Femur (tissue), 1 donor: ENCODE data around the gene PCDHGA3.
A peak's percentile ranks its signal among the peaks of the same experiment; 100 is the strongest.
"Not testable (repeated sequence)": the region's sequence is repeated elsewhere in the genome, so short reads cannot be mapped to it uniquely, and the experiment has no call there.

Source experiments
- DNase-seq: peaks from one replicate; pipeline ENCODE4 v3.0.0-alpha.2; 2017

Gene PCDHGA3

GRCh38 chr5:141343242-141343952, at the start of gene PCDHGA3:
TSS of gene PCDHGA3 (plus strand) at chr5:141343829. CDS start at chr5:141344034, 205 bp downstream.
- no peak for DNase-seq

- DNase-seq = no peak
These were observed 45.3 kb upstream of the PCDHGA3 start for GRCh38 chr5:141298376-141298775.

- no peak for DNase-seq
These were observed 39.9 kb upstream of the PCDHGA3 start, which contains the start of gene SLC25A2 for GRCh38 chr5:141303756-141304155. TSS of gene SLC25A2 (minus strand) at chr5:141304049. CDS start at chr5:141303865, 184 bp downstream.

- DNase-seq = no peak
These were observed 37.0 kb upstream of the PCDHGA3 start for GRCh38 chr5:141306630-141307029.

- DNase-seq = no peak
These were observed 29.9 kb upstream of the PCDHGA3 start for GRCh38 chr5:141313711-141314110.

- DNase-seq = not testable (repeated sequence)
These were observed 26.7 kb upstream of the PCDHGA3 start for GRCh38 chr5:141316963-141317362.

GRCh38 chr5:141319202-141319601, 24.4 kb upstream of the PCDHGA3 start:
- no peak for DNase-seq

- no peak for DNase-seq
These were observed 23.9 kb upstream of the PCDHGA3 start for GRCh38 chr5:141319699-141320098.

GRCh38 chr5:141320225-141321169, 23.1 kb upstream of the PCDHGA3 start, which contains the start of gene TAF7:
TSS of gene TAF7 (minus strand) at chr5:141320784. CDS start at chr5:141320044, 740 bp downstream.
- DNase-seq = peak; percentile 95

- no peak for DNase-seq
These were observed 21.4 kb upstream of the PCDHGA3 start for GRCh38 chr5:141322261-141322660.

- DNase-seq = peak; percentile 44
These were observed 17.4 kb upstream of the PCDHGA3 start for GRCh38 chr5:141326088-141326854.

GRCh38 chr5:141328231-141328630, 15.4 kb upstream of the PCDHGA3 start:
- no peak for DNase-seq

GRCh38 chr5:141330299-141331080, 13.1 kb upstream of the PCDHGA3 start, which contains the start of gene PCDHGA1:
TSS of gene PCDHGA1 (plus strand) at chr5:141330514.
- DNase-seq = no peak

- DNase-seq = not testable (repeated sequence)
These were observed 11.1 kb upstream of the PCDHGA3 start for GRCh38 chr5:141332571-141332970.

GRCh38 chr5:141338538-141339306, 4.9 kb upstream of the PCDHGA3 start, which contains the start of gene PCDHGA2:
TSS of gene PCDHGA2 (plus strand) at chr5:141338760.
- peak; percentile 37 for DNase-seq

GRCh38 chr5:141340781-141341354, 2.8 kb upstream of the PCDHGA3 start:
- DNase-seq = not testable (repeated sequence)

- DNase-seq = no peak
These were observed 856 bp upstream of the PCDHGA3 start for GRCh38 chr5:141342773-141343172.

- DNase-seq = no peak
These were observed 379 bp downstream of the PCDHGA3 start for GRCh38 chr5:141343953-141344463.

- no peak for DNase-seq
These were observed 1.7 kb downstream of the PCDHGA3 start for GRCh38 chr5:141345327-141345726.

GRCh38 chr5:141346017-141346416, 2.4 kb downstream of the PCDHGA3 start:
- not testable (repeated sequence) for DNase-seq
